ENCODE data around the gene CLIP3. TPM values are rescaled to one million over a fixed set of nuclear protein-coding genes. Genes with fewer than 3 reads are reported as not detected.

Gene CLIP3
- polyA plus RNA-seq, 1 donor (not counting 4 experiments of a cell fraction or from before 2014, with no cell fraction given), result 0.38 TPM

DNA sequence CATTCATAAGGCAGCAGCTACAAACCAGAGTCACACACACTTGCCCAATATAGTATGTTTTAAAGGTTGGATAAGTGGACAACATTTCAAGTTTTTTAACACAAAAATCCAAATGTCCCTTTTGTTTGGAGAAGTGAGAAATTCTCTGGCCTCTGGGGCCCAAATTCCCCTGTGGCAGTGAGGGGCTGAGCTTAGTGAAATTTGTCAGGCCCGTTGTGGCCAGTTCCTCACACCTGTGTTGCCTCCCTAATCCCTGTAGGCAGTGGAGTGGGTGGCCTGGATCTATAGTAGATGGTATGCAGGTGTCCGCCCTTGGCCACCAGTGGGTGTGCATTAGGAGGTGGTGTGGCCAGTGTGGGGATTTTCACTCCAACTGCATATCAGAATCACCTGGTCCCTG lies 28.7 kb upstream of the CLIP3 start:
- dilution Hi-C loops (cut with MboI; ENCODE audit: extremely low pct_ligation_motif_present, low sequenced_read_pairs), result no loop called here
- H3K27me3 ChIP-seq (ENCODE audit: control insufficient read depth, extremely low read depth, insufficient read depth, low read length), result no peaks in the 10 kb centered on the region
- H3K9me3 ChIP-seq (ENCODE audit: control insufficient read depth, low read depth, low read length), result no peaks in the 10 kb centered on the region
- H2AFZ ChIP-seq (ENCODE audit: control insufficient read depth, low read length), result no peak overlapping the region
- TF ChIP-seq EZH2 (IDR thresholded peaks at IDR 0.05; ENCODE audit: low read length), result no peak
- TF ChIP-seq, protein P1, sequence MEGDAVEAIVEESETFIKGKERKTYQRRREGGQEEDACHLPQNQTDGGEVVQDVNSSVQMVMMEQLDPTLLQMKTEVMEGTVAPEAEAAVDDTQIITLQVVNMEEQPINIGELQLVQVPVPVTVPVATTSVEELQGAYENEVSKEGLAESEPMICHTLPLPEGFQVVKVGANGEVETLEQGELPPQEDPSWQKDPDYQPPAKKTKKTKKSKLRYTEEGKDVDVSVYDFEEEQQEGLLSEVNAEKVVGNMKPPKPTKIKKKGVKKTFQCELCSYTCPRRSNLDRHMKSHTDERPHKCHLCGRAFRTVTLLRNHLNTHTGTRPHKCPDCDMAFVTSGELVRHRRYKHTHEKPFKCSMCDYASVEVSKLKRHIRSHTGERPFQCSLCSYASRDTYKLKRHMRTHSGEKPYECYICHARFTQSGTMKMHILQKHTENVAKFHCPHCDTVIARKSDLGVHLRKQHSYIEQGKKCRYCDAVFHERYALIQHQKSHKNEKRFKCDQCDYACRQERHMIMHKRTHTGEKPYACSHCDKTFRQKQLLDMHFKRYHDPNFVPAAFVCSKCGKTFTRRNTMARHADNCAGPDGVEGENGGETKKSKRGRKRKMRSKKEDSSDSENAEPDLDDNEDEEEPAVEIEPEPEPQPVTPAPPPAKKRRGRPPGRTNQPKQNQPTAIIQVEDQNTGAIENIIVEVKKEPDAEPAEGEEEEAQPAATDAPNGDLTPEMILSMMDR (optimal IDR thresholded peaks at IDR 0.05 in 1 of 3, IDR thresholded peaks at IDR 0.05 in 1 of 3, conservative IDR thresholded peaks at IDR 0.05 in 1 of 3; ENCODE audit: extremely low read depth in 1 of 3, insufficient read depth in 2 of 3, low read length in 3 of 3), result no peak
- peaks cover 4% of the 10 kb centered on the region for H4K20me1 ChIP-seq (ENCODE audit: control insufficient read depth, extremely low read depth, insufficient read depth, low read length)
- no peaks in the 10 kb centered on the region for H3K9me1 ChIP-seq (ENCODE audit: control insufficient read depth, extremely low read depth, insufficient read depth, low read length)
- no peak overlapping the region for H3K4me3 ChIP-seq (ENCODE audit: control insufficient read depth in 2 of 3, extremely low read depth in 1 of 3, insufficient read depth in 2 of 3, low read depth in 1 of 3, low read length in 3 of 3)
- H3K4me2 ChIP-seq (ENCODE audit: control insufficient read depth, extremely low read depth, insufficient read depth, low read depth, low read length), result no peak overlapping the region
- peaks cover 3% of the 10 kb centered on the region for H3K4me1 ChIP-seq (ENCODE audit: control insufficient read depth, extremely low read depth, insufficient read depth, low read length)
- H3K79me2 ChIP-seq (ENCODE audit: control insufficient read depth, insufficient read depth, low read length), result peaks cover 4% of the 10 kb centered on the region
- H3K9ac ChIP-seq (ENCODE audit: control insufficient read depth, extremely low read depth, insufficient read depth, low read length), result no peak overlapping the region
- no peak overlapping the region for H3K27ac ChIP-seq (ENCODE audit: control insufficient read depth, insufficient read depth, low read length)
- FAIRE-seq (no peak), DNase-seq (ENCODE audit: low read depth, low spot score) (no peak)
- H3K36me3 ChIP-seq (ENCODE audit: control insufficient read depth in 2 of 2, extremely low read depth in 1 of 2, insufficient read depth in 2 of 2, low read length in 2 of 2), result peaks cover 2 to 17% of the 10 kb centered on the region in 2 experiments

DNA sequence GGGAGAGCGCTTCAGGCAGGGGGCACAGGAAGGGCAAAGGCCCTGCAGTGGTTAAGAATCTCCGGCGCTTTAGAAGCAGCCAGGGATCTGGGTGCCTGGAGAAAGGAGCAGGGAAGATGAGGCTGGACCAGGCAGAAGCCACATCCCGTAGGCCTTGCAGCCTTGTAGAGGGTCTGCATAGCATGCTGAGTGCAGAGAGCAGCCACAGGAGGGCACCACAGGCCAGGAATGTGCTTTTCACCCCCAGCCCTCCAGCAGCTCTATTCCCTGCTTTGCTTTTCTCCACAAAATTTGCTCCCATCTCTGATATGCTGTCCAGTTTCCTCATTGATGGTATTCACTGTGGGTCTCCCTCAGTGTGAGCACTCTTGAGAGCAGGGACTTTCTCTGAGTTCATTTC lies 27.8 kb upstream of the CLIP3 start:
- TF ChIP-seq, protein P1 (optimal IDR thresholded peaks at IDR 0.05 in 1 of 3, IDR thresholded peaks at IDR 0.05 in 1 of 3, conservative IDR thresholded peaks at IDR 0.05 in 1 of 3; ENCODE audit: extremely low read depth in 1 of 3, insufficient read depth in 2 of 3, low read length in 3 of 3), result peak; percentile 72 to 95 (median 85)
- TF ChIP-seq EZH2 (IDR thresholded peaks at IDR 0.05; ENCODE audit: low read length), result no peak
- no peak overlapping the region for H2AFZ ChIP-seq (ENCODE audit: control insufficient read depth, low read length)
- H3K79me2 ChIP-seq (ENCODE audit: control insufficient read depth, insufficient read depth, low read length), result peaks cover 9% of the 10 kb centered on the region
- peaks cover 8% of the 10 kb centered on the region for H3K4me1 ChIP-seq (ENCODE audit: control insufficient read depth, extremely low read depth, insufficient read depth, low read length)
- H3K27me3 ChIP-seq (ENCODE audit: control insufficient read depth, extremely low read depth, insufficient read depth, low read length), result no peaks in the 10 kb centered on the region
- H3K4me2 ChIP-seq (ENCODE audit: control insufficient read depth, extremely low read depth, insufficient read depth, low read depth, low read length), result no peak overlapping the region
- H3K9me1 ChIP-seq (ENCODE audit: control insufficient read depth, extremely low read depth, insufficient read depth, low read length), result no peaks in the 10 kb centered on the region
- H3K9ac ChIP-seq (ENCODE audit: control insufficient read depth, extremely low read depth, insufficient read depth, low read length), result no peak overlapping the region
- H3K9me3 ChIP-seq (ENCODE audit: control insufficient read depth, low read depth, low read length), result no peaks in the 10 kb centered on the region
- DNase-seq (ENCODE audit: low read depth, low spot score), result no peak
- peak; percentile 43 for FAIRE-seq
- H3K4me3 ChIP-seq (ENCODE audit: control insufficient read depth in 2 of 3, extremely low read depth in 1 of 3, insufficient read depth in 2 of 3, low read depth in 1 of 3, low read length in 3 of 3), result no peak overlapping the region
- H4K20me1 ChIP-seq (ENCODE audit: control insufficient read depth, extremely low read depth, insufficient read depth, low read length), result peaks cover 6% of the 10 kb centered on the region
- no peak overlapping the region for H3K27ac ChIP-seq (ENCODE audit: control insufficient read depth, insufficient read depth, low read length)
- H3K36me3 ChIP-seq (ENCODE audit: control insufficient read depth in 2 of 2, extremely low read depth in 1 of 2, insufficient read depth in 2 of 2, low read length in 2 of 2), result peaks cover 2 to 14% of the 10 kb centered on the region in 2 experiments
- dilution Hi-C loops (cut with MboI; ENCODE audit: extremely low pct_ligation_motif_present, low sequenced_read_pairs), result no loop called here

Measured in keratinocyte (primary cell).